Panc1 (cell line): ENCODE measurements around the gene ZNF831. TPM values are rescaled to one million over a fixed set of nuclear protein-coding genes. Genes with fewer than 3 reads are reported as not detected.

Experiments
- ATAC-seq: fragments of 200-7000 bp; cut with Tn5 transposase; 2 replicates; pipeline ENCODE4 v1.9.1; 2020; ENCODE audit warnings: mild to moderate bottlenecking, moderate library complexity
- BruUV-seq: library from RNA; stranded (reverse); fragments of 400-500 nt; replicated peaks from 2 replicates; lab custom pipeline; 2021; lab: Mats Ljungman, UMichigan
- CTCF ChIA-PET: fragments of 300-600 bp; sonication (Branson Sonifier 250); formaldehyde crosslinking; loops from one replicate; lab custom pipeline; 2022; ENCODE audit warnings: antibody characterized with exemption; lab: Charles Lee
- POLR2A ChIA-PET: fragments of 300-600 bp; sonication (Branson Sonifier 250); formaldehyde crosslinking; loops from one replicate; lab custom pipeline; 2022; ENCODE audit warnings: antibody characterized with exemption; lab: Charles Lee
- DNase-seq: peaks from one replicate; pipeline ENCODE4 v3.0.0-alpha.2; 2010; ENCODE audit warnings: low read depth, low spot score
- H3K27ac ChIP-seq: 2 replicates; pipeline ENCODE4 v1.5.1; 2011; ENCODE audit warnings: mild to moderate bottlenecking, low read length, inconsistent platforms
- H3K27me3 ChIP-seq: fragments of 200-500 bp; sonication (Bioruptor generic); 2 replicates; pipeline ENCODE4 v1.6.0; 2014; ENCODE audit warnings: low read length, inconsistent platforms; ENCODE audit not compliant: control insufficient read depth, insufficient read depth
- H3K36me3 ChIP-seq: fragments of 200-500 bp; sonication (Bioruptor generic); 2 replicates; pipeline ENCODE4 v1.5.1; 2014; ENCODE audit warnings: inconsistent platforms, mild to moderate bottlenecking, low read length, moderate library complexity; ENCODE audit not compliant: control insufficient read depth, insufficient read depth
- H3K4me1 ChIP-seq: 2 replicates; pipeline ENCODE4 v1.5.1; 2011; ENCODE audit warnings: inconsistent platforms, mild to moderate bottlenecking, low read length, moderate library complexity; ENCODE audit not compliant: control insufficient read depth, insufficient read depth
- H3K4me3 ChIP-seq, 2 experiments: 2 replicates each; pipeline ENCODE4 v1.5.1; 2011 to 2012; ENCODE audit warnings: low read depth in 2 of 2, low read length in 2 of 2, mild to moderate bottlenecking in 2 of 2, inconsistent platforms in 1 of 2, moderate library complexity in 1 of 2
- H3K9me3 ChIP-seq: fragments of 200-500 bp; sonication (Bioruptor generic); 2 replicates; pipeline ENCODE4 v1.5.1; 2014; ENCODE audit warnings: low read depth, mild to moderate bottlenecking, inconsistent platforms, low read length, moderate library complexity; ENCODE audit not compliant: control insufficient read depth, insufficient read depth
- POLR2AphosphoS5 ChIP-seq: IDR thresholded peaks from 2 replicates; pipeline ENCODE4 v1.6.1; 2012; ENCODE audit warnings: mild to moderate bottlenecking, low read depth, low read length, moderate library complexity
- SIN3A ChIP-seq: IDR thresholded peaks from 2 replicates; pipeline ENCODE4 v1.6.1; 2012; ENCODE audit warnings: low read depth, mild to moderate bottlenecking, low read length, moderate library complexity, borderline replicate concordance; ENCODE audit not compliant: insufficient read depth
- TCF7L2 ChIP-seq: IDR thresholded peaks from 2 replicates; pipeline ENCODE4 v1.6.1; 2011; ENCODE audit warnings: mild to moderate bottlenecking, low read depth, low read length, inconsistent platforms
- in situ Hi-C: cut with HindIII; loops from 2 replicates; pipeline ENCODE4 v1.10.0; 2016; ENCODE audit warnings: low sequenced_read_pairs, low pct_unique_long_range_greater_than_20kb
- intact Hi-C: fragments of 100-400 bp; cut with micrococcal nuclease; formaldehyde crosslinking; loops from one replicate; pipeline ENCODE4 v1.10.0; 2022; ENCODE audit not compliant: unreplicated experiment
- total RNA-seq: library from RNA; stranded (reverse); gene quantifications from one replicate; pipeline ENCODE4 v1.2.1, GENCODE V29; 2021; ENCODE audit not compliant: unreplicated experiment
- TF ChIP-seq, protein P1 (sequence below): fragments of 450-650 bp; IDR thresholded peaks from 2 replicates; pipeline ENCODE4 v1.5.1; 2017; ENCODE audit warnings: mild to moderate bottlenecking
- TF ChIP-seq, protein P2 (sequence below), 2 experiments: IDR thresholded peaks; 2 replicates each; pipeline ENCODE4 v1.6.1; 2011 to 2012; ENCODE audit warnings: low read depth in 2 of 2, control low read depth in 1 of 2, low read length in 1 of 2, mild to moderate bottlenecking in 1 of 2, moderate library complexity in 1 of 2; ENCODE audit not compliant: insufficient read depth in 1 of 2

The ZNF831 gene
- total RNA-seq, 1 experiment from 2014 or later = 0.03 TPM

DNA sequence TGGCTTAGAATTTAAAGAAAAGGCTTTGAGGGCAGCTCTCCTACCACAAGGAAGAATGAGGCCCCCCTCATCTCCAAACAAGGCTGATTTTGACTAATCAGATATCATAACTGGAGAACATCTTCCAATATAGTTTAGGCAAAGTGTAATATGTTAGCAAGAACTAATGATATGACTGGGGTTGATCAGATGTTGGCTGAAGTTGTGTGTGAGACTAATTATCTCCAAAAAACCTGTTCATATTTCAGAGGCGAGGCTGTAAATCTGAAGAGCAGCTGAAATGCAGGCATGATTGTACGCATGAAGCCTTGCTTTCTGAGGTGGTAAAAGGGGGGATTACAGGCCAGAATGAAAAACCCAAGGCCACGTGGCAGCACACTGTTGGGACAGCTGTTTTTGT is 16.0 kb upstream of the ZNF831 start:
- Histone ChIP-seq H3K36me3 (no peaks in the 10 kb centered on the region), H3K4me1 (no peaks in the 10 kb centered on the region), H3K9me3 (no peaks in the 10 kb centered on the region), H3K27ac (no peak overlapping the region), H3K27me3 (peaks cover 9% of the 10 kb centered on the region), H3K4me3 (no peak overlapping the region)
- ATAC-seq = no peak
- intact Hi-C loops (no loop called here), in situ Hi-C loops (no loop called here)
- no peak for DNase-seq
- CTCF ChIA-PET = no interaction called here
- POLR2A ChIA-PET = no interaction called here
- no TSS peak for BruUV-seq
- no peak for TF ChIP-seq POLR2AphosphoS5
- no peak for TF ChIP-seq TCF7L2
- TF ChIP-seq, protein P1, sequence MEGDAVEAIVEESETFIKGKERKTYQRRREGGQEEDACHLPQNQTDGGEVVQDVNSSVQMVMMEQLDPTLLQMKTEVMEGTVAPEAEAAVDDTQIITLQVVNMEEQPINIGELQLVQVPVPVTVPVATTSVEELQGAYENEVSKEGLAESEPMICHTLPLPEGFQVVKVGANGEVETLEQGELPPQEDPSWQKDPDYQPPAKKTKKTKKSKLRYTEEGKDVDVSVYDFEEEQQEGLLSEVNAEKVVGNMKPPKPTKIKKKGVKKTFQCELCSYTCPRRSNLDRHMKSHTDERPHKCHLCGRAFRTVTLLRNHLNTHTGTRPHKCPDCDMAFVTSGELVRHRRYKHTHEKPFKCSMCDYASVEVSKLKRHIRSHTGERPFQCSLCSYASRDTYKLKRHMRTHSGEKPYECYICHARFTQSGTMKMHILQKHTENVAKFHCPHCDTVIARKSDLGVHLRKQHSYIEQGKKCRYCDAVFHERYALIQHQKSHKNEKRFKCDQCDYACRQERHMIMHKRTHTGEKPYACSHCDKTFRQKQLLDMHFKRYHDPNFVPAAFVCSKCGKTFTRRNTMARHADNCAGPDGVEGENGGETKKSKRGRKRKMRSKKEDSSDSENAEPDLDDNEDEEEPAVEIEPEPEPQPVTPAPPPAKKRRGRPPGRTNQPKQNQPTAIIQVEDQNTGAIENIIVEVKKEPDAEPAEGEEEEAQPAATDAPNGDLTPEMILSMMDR = no peak
- TF ChIP-seq SIN3A = no peak
- TF ChIP-seq, protein P2, sequence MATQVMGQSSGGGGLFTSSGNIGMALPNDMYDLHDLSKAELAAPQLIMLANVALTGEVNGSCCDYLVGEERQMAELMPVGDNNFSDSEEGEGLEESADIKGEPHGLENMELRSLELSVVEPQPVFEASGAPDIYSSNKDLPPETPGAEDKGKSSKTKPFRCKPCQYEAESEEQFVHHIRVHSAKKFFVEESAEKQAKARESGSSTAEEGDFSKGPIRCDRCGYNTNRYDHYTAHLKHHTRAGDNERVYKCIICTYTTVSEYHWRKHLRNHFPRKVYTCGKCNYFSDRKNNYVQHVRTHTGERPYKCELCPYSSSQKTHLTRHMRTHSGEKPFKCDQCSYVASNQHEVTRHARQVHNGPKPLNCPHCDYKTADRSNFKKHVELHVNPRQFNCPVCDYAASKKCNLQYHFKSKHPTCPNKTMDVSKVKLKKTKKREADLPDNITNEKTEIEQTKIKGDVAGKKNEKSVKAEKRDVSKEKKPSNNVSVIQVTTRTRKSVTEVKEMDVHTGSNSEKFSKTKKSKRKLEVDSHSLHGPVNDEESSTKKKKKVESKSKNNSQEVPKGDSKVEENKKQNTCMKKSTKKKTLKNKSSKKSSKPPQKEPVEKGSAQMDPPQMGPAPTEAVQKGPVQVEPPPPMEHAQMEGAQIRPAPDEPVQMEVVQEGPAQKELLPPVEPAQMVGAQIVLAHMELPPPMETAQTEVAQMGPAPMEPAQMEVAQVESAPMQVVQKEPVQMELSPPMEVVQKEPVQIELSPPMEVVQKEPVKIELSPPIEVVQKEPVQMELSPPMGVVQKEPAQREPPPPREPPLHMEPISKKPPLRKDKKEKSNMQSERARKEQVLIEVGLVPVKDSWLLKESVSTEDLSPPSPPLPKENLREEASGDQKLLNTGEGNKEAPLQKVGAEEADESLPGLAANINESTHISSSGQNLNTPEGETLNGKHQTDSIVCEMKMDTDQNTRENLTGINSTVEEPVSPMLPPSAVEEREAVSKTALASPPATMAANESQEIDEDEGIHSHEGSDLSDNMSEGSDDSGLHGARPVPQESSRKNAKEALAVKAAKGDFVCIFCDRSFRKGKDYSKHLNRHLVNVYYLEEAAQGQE (IDR thresholded peaks at IDR 0.05; ENCODE audit: insufficient read depth in 1 of 2, low read depth in 2 of 2, low read length in 1 of 2) = no peak

DNA sequence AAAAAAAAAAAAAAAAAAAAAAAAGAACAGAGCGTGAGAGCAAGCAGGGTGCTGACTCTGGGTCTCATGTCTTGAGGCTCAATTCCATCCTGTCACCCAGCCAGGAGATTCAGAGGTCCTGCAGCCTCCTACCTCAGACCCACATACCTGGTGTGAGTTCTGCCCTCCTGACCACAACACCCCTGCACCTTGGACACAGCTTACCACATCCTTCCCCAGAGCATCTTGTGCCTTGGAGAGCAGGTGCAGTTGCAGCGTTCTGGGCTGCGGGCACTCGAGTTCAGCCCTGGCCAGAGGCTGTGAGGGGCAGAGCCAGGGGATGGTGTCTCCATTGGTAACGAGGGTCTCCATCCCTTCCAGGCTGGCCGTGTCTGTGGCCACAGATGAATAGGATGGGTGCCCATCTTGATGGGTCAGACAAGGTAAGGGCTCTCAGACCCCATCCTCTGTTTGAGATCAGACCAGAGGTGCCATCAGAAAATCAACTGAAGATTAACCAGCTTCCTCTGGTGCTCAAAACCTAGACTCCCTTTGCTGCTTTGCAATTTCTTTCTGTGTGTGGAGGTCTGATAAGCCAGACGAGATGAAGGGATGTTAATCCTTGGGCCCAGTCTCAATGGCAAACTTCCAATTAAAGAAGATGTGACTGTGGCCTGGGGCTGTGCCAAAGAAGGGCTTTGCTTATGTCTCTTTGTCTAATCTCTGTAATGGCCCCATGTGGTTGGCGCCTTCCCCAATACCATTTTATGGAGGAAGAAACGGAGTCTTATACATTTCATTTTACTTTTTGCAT is 14.7 kb upstream of the ZNF831 start:
- H3K4me3 ChIP-seq = no peak overlapping the region
- no peaks in the 10 kb centered on the region for H3K9me3 ChIP-seq
- ChIA-PET POLR2A (no interaction called here), CTCF (no interaction called here)
- H3K4me1 ChIP-seq = no peaks in the 10 kb centered on the region
- H3K27me3 ChIP-seq = peaks cover 10% of the 10 kb centered on the region
- no TSS peak for BruUV-seq
- no peak for TF ChIP-seq SIN3A
- TF ChIP-seq, protein P1 = no peak
- no peak for TF ChIP-seq TCF7L2
- no peak for TF ChIP-seq POLR2AphosphoS5
- TF ChIP-seq, protein P2 (IDR thresholded peaks at IDR 0.05; ENCODE audit: insufficient read depth in 1 of 2, low read depth in 2 of 2, low read length in 1 of 2) = no peak
- no peak overlapping the region for H3K27ac ChIP-seq
- intact Hi-C loops (no loop called here), in situ Hi-C loops (no loop called here)
- H3K36me3 ChIP-seq = no peaks in the 10 kb centered on the region
- DNase-seq (no peak), ATAC-seq (no peak)
